Measurements from ENCODE around the gene PHF2. TPM values are rescaled to one million over a fixed set of nuclear protein-coding genes. Genes with fewer than 3 reads are reported as not detected.
"Not testable (repeated sequence)": the region's sequence is repeated elsewhere in the genome, so short reads cannot be mapped to it uniquely, and the experiment has no call there.

PHF2 gene
- total RNA-seq, 2 experiments from 2014 or later, result 25.5 to 26.8 TPM

GRCh38 chr9:93659044-93659836, 82.9 kb downstream of the PHF2 start:
- ChIA-PET CTCF (no interaction called here), POLR2A (no interaction called here)
- DNase-seq, result no peak
- H3K27ac Mint-ChIP-seq, result no peak overlapping the region
- H3K9me3 Mint-ChIP-seq, result no peaks in the 10 kb centered on the region
- no peaks in the 10 kb centered on the region for H3K27me3 Mint-ChIP-seq
- peaks cover 14% of the 10 kb centered on the region for H3K36me3 Mint-ChIP-seq (ENCODE audit: low read depth)
- no peaks in the 10 kb centered on the region for H3K4me1 Mint-ChIP-seq
- H3K4me3 Mint-ChIP-seq, result no peak overlapping the region

GRCh38 chr9:93659837-93660177, 83.4 kb downstream of the PHF2 start:
- H3K9me3 Mint-ChIP-seq, result no peaks in the 10 kb centered on the region
- no peaks in the 10 kb centered on the region for H3K27me3 Mint-ChIP-seq
- ChIA-PET CTCF (no interaction called here), POLR2A (no interaction called here)
- no peaks in the 10 kb centered on the region for H3K4me1 Mint-ChIP-seq
- no peak overlapping the region for H3K4me3 Mint-ChIP-seq
- DNase-seq, result no peak
- H3K36me3 Mint-ChIP-seq (ENCODE audit: low read depth), result peaks cover 14% of the 10 kb centered on the region
- no peak overlapping the region for H3K27ac Mint-ChIP-seq

DNA sequence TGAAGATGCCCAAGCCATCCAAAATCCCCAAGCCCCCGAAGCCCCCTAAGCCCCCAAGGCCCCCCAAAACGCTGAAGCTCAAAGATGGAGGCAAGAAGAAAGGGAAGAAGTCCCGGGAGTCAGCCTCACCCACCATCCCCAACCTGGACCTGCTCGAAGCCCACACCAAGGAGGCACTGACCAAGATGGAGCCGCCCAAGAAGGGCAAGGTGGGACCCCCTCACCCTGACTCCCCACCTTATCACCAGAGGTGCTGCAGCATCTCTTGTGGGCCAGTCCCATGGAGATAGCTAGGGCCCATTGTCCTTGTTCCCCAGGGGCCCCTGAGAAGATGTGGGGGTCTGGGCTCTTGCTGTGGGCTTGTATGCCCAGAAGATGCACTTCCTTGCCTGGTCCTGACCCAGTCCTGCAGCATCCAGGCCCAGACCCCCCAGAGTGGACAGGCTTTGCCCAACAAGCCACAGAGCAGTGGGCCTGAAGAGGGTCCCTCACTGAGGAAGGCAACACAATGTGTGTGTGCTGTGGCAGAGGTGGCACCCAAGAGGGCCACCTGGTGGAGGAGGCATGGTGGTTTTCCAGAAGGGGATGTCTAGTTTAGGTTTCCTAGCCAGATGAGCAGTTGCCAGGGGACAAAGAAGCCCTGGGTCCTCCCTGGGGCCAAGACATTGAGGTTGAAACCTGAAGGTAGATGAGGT, 84.1 kb downstream of the PHF2 start:
- Mint-ChIP-seq H3K9me3 (no peaks in the 10 kb centered on the region), H3K4me3 (no peak overlapping the region), H3K27ac (no peak overlapping the region), H3K4me1 (no peaks in the 10 kb centered on the region), H3K36me3 (ENCODE audit: low read depth) (peaks cover 14% of the 10 kb centered on the region), H3K27me3 (no peaks in the 10 kb centered on the region)
- no peak for DNase-seq
- ChIA-PET POLR2A (no interaction called here), CTCF (no interaction called here)

- no peak for DNase-seq
- CTCF ChIA-PET, result no interaction called here
Observed at GRCh38 chr9:93661591-93661990, 85.2 kb downstream of the PHF2 start.

GRCh38 chr9:93662016-93662638, 85.7 kb downstream of the PHF2 start:
- H3K9me3 Mint-ChIP-seq, result no peaks in the 10 kb centered on the region
- no peak overlapping the region for H3K27ac Mint-ChIP-seq
- no peaks in the 10 kb centered on the region for H3K4me1 Mint-ChIP-seq
- no peak for DNase-seq
- peaks cover 14% of the 10 kb centered on the region for H3K36me3 Mint-ChIP-seq (ENCODE audit: low read depth)
- no peak overlapping the region for H3K4me3 Mint-ChIP-seq
- ChIA-PET CTCF (no interaction called here), POLR2A (no interaction called here)
- no peaks in the 10 kb centered on the region for H3K27me3 Mint-ChIP-seq

More at GRCh38 chr9:93661591-93661990, 85.2 kb downstream of the PHF2 start:
- Mint-ChIP-seq H3K9me3 (no peaks in the 10 kb centered on the region), H3K27me3 (no peaks in the 10 kb centered on the region), H3K4me3 (no peak overlapping the region), H3K27ac (no peak overlapping the region), H3K36me3 (ENCODE audit: low read depth) (peaks cover 14% of the 10 kb centered on the region), H3K4me1 (no peaks in the 10 kb centered on the region)
- POLR2A ChIA-PET, result no interaction called here

DNA sequence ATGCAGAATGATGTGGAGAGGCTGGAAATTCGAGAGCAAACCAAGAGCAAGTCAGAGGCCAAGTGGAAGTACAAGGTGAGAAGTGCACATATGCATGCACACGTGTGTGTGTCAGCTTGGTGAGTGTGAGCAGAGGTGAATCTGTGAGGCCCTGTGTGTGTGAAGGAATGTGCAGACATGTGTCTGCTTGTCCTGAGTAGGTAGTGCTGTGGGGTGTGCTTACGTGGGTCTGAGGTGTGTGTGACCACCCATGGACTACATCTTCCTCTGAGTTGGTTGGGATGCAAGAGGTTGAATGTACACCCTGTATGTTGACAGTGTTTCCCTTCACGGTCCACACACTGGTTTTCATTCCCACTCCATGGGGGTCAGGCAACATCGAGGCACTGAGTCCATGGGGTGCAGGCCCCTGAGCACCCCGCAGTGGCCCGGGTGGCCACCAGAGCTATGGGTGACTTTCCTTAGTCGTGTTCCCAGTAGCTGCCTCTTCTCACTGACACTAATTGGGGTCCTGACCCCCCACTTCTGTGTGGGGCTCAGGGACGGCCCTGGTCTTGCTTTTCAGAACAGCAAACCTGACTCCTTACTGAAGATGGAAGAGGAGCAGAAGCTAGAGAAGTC, 86.7 kb downstream of the PHF2 start:
- POLR2A ChIA-PET, result no interaction called here
- H3K27me3 Mint-ChIP-seq, result no peaks in the 10 kb centered on the region
- no peak overlapping the region for H3K4me3 Mint-ChIP-seq
- no peak for DNase-seq
- H3K9me3 Mint-ChIP-seq, result no peaks in the 10 kb centered on the region
- H3K36me3 Mint-ChIP-seq (ENCODE audit: low read depth), result peaks cover 9% of the 10 kb centered on the region
- H3K4me1 Mint-ChIP-seq, result no peaks in the 10 kb centered on the region
- no peak overlapping the region for H3K27ac Mint-ChIP-seq
- CTCF ChIA-PET, result no interaction called here

GRCh38 chr9:93663877-93664548, 87.6 kb downstream of the PHF2 start:
- Mint-ChIP-seq H3K27ac (no peak overlapping the region), H3K27me3 (no peaks in the 10 kb centered on the region), H3K9me3 (no peaks in the 10 kb centered on the region), H3K4me1 (no peaks in the 10 kb centered on the region), H3K36me3 (ENCODE audit: low read depth) (peaks cover 7% of the 10 kb centered on the region), H3K4me3 (no peak overlapping the region)
- CTCF ChIA-PET, result no interaction called here
- no peak for DNase-seq
- POLR2A ChIA-PET, result no interaction called here

DNA sequence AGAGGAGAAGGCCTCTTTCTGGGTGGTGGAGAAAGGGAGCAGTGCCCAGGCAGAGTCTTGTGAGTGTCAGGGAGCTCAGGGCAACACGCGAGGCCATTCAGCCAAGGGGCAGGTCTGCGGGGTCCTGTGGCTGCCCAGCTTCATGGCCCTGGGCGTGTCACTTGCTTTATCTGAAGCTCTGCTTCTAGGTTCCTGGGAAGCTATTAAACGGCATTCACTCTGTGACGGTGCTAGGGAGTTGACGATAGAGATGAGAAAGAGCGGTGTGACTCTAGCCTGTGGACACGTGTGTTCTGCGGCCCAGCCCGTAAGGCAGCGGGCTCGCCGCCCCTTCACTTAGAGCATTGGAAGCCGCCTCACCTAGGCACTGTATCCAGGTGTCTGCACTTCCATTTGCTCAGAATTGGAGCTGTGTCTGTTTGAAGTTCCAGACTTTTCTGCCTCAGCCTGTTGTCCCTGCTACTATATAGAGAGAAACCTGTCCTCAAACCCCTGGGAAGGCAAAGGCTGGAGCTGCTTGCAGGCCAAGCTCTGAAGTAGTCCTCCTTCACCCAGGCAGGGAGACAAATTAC, 88.3 kb downstream of the PHF2 start:
- H3K9me3 Mint-ChIP-seq, result no peaks in the 10 kb centered on the region
- H3K36me3 Mint-ChIP-seq (ENCODE audit: low read depth), result peaks cover 5% of the 10 kb centered on the region
- no peaks in the 10 kb centered on the region for H3K27me3 Mint-ChIP-seq
- ChIA-PET POLR2A (no interaction called here), CTCF (no interaction called here)
- H3K4me3 Mint-ChIP-seq, result no peak overlapping the region
- H3K27ac Mint-ChIP-seq, result no peak overlapping the region
- DNase-seq, result no peak
- H3K4me1 Mint-ChIP-seq, result no peaks in the 10 kb centered on the region

DNA sequence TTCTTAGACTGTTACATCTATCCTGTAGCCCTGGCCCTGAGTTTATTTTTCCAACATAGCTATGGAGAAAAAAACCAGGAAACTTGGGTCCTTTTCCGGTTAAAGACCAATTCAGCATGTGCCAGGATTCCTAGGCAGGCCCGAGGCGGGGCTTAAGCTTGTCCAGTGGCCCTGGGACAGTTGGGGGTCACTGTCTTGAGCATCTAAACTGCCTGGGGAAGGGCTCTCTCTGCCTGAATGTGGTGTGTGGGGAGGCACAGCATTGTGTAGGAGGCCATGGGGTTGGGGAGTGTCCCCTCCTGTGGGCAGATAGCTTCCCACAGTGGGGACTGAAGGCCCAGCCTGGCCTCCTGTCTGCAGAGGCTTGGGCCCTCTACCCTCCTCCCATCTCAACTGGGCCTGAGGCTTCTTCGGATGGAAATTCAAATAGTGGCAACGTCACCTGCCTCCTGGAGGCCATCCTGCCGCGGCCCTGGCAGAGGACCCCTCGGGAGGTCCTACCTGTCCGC, 88.8 kb downstream of the PHF2 start:
- CTCF ChIA-PET, result no interaction called here

GRCh38 chr9:93665637-93666438, 89.5 kb downstream of the PHF2 start:
- peaks cover 3% of the 10 kb centered on the region for H3K36me3 Mint-ChIP-seq (ENCODE audit: low read depth)
- no peaks in the 10 kb centered on the region for H3K27me3 Mint-ChIP-seq
- H3K27ac Mint-ChIP-seq, result no peak overlapping the region
- ChIA-PET POLR2A (no interaction called here), CTCF (no interaction called here)
- H3K9me3 Mint-ChIP-seq, result no peaks in the 10 kb centered on the region
- no peak overlapping the region for H3K4me3 Mint-ChIP-seq
- H3K4me1 Mint-ChIP-seq, result no peaks in the 10 kb centered on the region
- no peak for DNase-seq

More for the DNA sequence above, 88.8 kb downstream of the PHF2 start:
- no peak for DNase-seq
- POLR2A ChIA-PET, result no interaction called here
- Mint-ChIP-seq H3K36me3 (ENCODE audit: low read depth) (peaks cover 2% of the 10 kb centered on the region), H3K27ac (no peak overlapping the region), H3K4me1 (no peaks in the 10 kb centered on the region), H3K4me3 (no peak overlapping the region), H3K9me3 (no peaks in the 10 kb centered on the region), H3K27me3 (no peaks in the 10 kb centered on the region)

- POLR2A ChIA-PET; CTCF ChIA-PET; H3K9me3 Mint-ChIP-seq; H3K36me3 Mint-ChIP-seq (ENCODE audit: low read depth); H3K4me1 Mint-ChIP-seq; H3K4me3 Mint-ChIP-seq; H3K27me3 Mint-ChIP-seq; DNase-seq; H3K27ac Mint-ChIP-seq: not testable (repeated sequence)
Observed at GRCh38 chr9:93666439-93666784, 90.0 kb downstream of the PHF2 start.

- Mint-ChIP-seq H3K4me3 (no peak overlapping the region), H3K4me1 (no peaks in the 10 kb centered on the region), H3K27me3 (no peaks in the 10 kb centered on the region), H3K36me3 (ENCODE audit: low read depth) (peaks cover 3% of the 10 kb centered on the region), H3K27ac (no peak overlapping the region), H3K9me3 (no peaks in the 10 kb centered on the region)
- no peak for DNase-seq
- POLR2A ChIA-PET, result no interaction called here
- CTCF ChIA-PET, result no interaction called here
Observed at GRCh38 chr9:93667006-93667405, 90.6 kb downstream of the PHF2 start.
